NCI-H1105 (cell line): ENCODE data around the gene CRYBG1.
A peak's percentile ranks its signal among the peaks of the same experiment; 100 is the strongest.

Experiments
- DNase-seq: peaks from one replicate; lab custom pipeline; 2025; lab: John Stamatoyannopoulos, UW

Gene CRYBG1

DNA sequence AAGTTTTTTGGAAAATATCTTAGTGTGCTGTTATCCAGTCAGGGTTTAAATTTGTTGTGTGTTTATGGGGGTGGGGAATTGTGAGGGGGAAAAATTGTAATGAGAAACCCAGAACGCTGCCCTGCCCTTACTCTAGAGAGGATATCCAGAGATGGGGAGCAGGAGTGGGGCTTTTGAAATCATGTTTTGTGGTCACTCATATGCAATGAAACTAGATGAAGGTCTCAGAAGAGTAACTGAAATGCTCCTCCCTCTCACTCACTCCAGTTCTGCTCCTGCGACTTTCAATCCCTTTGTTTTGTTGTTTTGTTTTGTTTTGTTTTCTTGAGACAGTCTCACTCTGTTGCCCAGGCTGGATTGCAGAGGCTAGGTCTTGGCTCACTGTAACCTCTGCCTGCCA lies 100.0 kb downstream of the CRYBG1 start:
- DNase-seq = no peak

DNA sequence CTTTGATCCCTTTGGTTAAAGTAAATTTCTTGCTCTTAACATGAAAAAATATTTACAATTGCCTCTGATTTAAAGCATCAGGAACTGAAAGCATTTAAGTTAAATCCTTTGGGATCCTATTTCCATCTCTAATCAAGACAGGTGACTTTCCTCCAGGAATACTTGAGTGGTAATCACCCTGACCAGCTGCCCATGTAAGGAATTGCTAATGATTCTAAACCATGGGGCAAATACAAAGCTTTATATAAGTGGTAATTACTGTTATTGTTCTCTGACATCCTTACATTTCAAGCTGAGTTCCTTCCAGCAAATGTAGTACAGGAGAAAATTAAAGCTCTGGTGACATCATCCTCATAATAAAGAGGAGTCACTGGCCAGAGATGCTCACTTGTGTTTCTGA lies 100.6 kb downstream of the CRYBG1 start:
- no peak for DNase-seq

DNA sequence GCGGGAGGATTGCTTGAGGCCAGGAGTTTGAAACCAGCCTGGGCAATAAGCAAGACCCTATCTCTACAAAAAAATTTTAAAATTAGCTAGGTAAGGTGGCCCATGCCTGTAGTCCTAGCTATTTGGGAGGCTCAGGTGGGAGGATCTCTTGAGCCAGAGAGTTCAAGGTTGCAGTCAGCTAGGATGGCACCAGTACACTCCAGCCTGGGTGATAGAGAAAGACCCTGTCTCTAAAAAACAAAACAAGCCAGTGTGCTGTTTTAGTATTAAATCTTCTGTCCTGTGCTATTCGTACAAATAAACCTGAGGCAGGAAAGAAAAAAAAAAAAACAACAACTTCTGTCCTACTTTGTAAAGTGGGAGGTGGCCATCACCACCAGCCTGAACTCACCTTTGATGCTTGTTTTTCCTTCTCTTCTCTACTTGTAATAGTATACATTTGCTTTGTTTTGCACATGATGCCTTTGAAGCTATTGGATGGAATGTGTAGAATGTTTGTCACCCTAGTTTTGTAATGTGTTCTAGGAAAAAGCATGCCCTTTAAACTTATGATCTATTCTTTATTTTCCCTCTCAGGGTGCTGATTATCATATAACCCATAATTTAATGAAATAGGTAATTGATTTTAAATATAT lies 102.5 kb downstream of the CRYBG1 start:
- DNase-seq = no peak

DNA sequence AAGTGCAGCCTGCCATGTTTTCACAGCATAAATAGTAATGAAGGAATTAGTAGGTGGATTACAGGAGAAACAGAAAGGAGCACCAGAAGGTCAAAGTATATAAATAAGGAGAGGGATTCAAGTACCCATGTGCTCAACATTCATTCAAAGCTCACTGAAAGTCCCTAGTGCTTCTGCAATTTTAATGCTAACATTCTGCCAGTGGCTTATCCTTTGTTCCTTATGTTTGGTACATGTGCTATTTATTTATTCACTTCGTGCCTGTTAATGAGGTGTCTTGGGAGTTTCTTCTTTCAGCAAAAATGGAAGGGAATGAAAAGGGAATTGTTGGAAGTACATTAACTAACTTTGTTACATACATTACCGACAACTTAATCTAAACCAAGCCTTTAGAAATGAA lies 105.7 kb downstream of the CRYBG1 start:
- DNase-seq = no peak

DNA sequence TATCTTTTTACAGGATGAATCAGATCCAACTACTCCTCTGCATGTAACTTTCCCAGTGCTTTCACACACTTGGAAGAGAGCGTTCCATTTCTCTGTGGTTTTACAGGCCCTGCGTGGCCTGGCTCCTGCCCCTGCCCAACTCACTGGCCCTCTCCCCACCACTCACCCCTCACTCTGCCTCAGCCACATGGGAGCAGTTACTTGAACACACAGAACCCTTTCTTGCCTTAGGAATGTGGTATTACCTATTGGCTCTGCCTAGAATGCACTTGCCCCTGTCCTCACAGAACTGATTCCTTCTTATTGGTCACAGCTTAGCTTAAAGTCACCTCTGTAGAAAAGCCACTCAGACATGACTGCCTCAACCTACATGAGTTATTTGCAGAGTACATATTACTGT lies 108.4 kb downstream of the CRYBG1 start:
- DNase-seq = no peak

DNA sequence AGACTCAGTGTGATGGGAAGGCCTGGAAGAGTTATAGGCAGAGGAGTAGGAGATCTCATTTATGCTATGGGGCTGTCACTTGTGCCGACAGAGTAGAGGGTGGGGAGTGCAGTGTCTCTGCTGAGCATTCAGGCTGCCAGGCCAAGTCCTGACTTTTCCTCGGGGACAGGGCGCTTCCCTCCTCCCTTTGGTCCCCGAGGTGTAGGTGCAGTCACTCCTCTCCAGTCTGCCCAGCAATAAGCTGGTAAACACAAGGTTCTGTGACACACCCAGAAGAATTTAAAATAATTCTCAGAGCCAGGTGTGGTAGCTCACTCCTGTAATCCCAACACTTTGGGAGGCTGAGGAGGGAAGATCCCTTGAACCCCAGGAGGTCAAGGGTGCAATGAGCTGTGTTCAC lies 109.4 kb downstream of the CRYBG1 start:
- DNase-seq = no peak

DNA sequence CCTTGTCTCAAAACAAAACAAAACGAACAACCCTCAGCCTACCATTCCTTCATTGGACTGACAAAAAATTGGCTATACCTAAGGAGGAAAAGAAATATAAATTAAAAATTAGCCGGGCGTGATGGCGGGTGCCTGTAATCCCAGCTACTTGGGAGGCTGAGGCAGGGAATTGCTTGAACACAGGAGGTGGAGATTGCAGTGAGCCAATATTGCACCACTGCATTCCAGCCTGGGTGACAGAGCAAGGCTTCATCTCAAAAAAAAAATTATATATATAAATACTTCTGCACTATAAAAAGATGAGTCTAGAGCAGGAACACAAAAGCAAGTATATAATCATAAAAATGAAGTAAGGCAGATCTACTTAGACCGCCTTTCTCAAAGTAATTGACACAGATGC lies 109.8 kb downstream of the CRYBG1 start:
- no peak for DNase-seq

DNA sequence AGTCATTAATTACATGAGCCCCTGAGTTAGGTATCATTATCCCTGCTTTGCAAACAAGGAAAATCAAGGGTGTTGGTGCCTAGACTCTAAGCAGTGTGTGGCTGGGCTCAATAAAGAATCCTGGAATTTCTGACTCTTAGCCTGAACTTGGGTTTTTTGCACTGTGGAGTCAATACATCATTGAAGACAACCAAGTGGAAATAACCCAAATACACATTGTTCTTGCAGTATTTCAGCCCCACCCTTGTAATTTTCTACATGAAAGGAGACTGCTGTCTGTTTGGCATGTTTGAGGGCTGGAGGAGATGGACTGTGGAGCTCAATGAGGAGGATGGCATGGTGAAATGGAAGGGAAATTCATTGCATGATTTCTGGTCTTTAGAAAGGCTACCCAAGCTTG lies 110.3 kb downstream of the CRYBG1 start:
- no peak for DNase-seq

DNA sequence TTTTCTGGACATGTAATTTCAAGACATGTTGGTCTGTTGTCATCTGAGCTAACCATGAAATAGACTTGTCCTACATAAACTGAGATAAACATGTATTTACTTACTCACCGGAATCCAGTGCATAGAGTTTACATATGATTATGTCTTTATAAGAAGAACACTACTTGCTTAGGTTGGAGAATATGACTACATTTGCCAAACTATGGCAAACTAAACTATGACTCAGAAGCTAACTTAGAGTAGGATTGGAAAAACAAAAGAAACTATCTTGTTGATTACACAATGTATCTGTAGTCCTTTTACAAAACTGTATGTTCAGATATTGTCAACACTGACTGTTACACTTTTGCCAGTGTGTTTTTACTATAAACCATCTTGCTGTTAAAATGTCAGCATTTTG lies 113.3 kb downstream of the CRYBG1 start:
- DNase-seq = no peak

DNA sequence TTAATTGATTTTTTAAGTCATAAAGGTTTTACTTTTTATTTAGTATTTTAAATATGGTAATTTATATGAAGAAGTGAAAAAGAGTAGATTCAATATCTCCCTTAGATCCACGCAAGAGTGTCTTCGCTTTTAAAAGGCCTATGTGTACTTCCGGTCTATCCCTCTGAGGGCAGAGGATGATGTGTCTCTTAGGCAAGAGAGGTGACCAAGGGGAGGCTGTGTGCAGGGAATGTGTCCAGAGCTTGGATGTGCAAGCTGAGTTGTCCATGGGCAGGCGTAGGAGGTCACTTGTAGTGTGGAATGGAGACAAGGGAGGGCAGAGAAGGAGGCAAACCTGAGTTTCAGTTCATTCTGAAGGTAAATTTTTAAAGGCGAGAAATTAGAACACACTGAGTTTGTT lies 113.9 kb downstream of the CRYBG1 start:
- no peak for DNase-seq

DNA sequence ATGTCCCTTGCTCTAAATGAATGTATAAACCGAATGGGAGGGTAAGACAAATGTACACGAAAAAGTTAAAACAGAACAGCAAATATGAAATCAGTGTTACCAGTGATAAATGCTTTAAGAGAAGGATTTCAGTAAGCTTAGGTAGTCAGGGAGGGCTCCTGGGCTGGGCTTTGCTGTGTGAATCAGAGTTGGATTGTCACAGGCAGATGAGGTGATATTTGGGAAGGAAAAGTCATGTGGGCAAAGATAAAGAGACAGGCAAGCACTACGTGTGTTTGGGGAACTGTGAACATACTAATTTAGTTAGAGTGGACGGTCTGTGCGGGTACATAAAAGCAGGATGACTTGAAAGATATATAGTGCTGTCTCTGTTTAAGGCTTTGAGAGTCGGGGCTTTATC lies 114.8 kb downstream of the CRYBG1 start:
- DNase-seq = no peak

DNA sequence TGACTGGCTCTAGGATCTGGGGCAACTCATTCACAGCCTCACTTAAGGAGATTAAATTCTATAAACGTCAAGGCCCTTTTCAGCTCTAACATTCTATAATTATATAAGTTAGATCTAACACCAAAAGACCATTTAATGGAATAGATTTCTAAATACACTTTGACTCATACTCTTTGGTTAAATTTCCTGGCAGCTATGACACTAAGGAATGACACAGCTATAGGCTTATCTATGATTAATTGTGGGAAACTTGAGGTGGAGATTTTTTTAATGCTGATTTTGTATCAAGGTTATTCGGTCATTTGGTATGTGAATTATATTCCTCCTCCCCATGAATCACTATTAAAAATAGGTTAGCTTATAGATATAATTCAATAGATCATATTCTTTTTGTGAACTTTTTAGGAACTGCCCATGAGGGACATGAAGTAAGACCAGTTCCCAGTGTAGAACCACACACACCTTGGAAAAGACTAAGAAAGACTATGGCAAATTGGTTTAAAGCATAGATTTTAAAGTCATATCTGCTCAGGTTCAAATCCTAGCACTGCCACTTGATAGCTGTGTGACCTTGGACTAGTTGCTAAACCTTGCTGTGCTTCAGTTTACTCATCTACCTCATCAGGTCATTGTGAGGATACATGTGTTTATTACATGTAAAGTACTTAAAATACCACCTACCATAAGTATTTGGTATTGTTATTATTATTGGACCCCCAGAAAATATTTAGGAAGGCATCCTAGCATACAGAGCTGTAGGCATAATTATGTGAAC lies 116.0 kb downstream of the CRYBG1 start:
- no peak for DNase-seq

DNA sequence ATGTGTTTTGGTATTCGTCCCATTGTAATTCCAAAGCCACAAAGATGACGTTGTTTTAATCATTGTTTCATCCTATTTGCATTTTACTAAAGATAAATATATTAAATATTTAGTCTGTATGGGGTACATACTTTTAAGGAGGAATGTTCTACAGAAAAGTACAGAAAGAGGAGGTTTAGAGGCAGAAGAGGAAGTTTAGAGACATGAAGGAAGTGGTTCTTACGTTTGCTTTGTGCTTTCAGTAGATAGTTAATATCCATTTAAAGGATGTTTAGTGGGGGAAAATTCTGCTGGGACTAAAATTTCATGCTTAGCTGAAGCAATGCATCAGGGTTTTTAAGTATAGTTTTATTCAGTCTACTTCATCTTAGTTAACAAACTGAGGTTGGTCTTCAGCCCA lies 116.6 kb downstream of the CRYBG1 start:
- DNase-seq = no peak

DNA sequence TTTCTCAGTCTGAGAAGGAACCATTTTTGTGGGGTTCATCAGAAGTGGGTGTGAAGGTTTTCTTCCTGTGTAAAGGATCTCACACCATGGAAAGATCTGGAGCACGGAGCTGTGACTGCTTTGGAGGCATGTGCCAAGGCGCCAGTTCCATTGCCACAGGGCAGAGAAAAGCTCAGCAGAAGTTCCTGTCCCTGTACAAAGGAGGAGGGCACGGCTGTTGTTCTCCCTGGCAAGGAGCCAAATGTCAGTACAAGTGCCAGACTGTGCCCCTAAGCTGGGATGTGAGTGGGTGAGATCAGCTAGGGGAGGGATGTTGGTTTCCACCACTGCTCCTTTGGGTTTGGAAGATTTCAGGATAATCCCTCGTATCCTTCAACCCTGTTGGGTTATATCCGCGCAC lies 117.3 kb downstream of the CRYBG1 start:
- peak; percentile 80 for DNase-seq

DNA sequence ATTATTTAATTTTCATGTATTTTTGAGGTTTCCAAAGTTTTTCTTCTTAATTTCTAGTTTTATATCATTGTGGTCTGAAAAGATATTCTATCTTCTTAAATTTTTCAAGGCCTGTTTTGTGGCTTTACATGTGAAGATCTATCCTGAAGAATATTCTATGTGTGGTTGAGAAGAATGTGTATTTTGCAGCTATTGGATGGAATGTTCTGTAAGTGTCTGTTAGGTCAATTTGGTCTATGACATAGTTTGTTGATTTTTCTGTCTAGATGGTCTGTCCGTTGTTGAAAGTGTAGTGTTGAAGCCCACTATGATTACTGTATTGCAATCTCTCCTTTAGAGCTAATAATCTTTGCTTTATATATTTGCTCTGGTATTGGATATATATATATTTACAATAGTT lies 125.7 kb downstream of the CRYBG1 start:
- DNase-seq = no peak

DNA sequence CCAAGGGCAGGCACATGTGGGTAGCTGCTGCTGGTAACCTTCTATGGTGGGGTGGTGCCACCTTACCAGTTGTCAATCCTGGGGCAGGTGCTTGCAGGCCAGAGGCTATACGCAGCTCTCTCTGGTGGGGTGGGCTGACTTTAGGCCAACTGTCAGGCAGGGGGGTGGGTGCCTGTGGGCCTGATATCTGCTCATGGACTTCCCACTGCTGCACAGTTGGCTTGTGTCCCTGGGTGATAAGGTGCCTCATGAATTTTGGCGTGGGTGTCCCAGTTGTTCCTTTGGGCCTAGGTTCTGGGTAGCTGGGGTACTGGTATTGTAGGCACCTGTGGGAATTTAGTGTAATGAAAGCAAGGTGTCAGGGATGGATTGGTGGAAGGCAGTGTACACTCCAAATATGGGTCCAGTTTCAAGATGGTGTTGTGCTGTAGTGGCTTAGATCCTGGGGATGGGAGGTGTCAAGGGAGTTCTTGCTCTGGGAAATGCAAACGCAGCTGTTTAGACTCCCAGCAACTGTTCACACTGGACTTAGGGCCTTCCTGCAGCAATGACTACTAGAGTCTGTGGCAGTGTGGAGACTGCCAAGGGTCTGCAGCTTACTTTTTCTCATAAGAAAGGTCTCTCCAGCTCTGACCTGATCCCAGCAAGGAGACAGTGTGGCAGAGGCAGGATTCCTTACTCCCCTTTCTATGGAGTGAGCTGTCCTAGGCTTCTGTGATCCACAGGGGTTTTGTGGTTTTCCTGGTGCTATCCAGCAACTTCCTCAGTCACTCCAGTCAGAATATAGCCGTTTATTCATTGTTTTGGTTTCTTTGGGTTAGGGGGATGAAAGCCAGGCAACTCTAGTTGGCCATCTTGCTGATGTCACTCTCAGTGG lies 128.2 kb downstream of the CRYBG1 start:
- no peak for DNase-seq

DNA sequence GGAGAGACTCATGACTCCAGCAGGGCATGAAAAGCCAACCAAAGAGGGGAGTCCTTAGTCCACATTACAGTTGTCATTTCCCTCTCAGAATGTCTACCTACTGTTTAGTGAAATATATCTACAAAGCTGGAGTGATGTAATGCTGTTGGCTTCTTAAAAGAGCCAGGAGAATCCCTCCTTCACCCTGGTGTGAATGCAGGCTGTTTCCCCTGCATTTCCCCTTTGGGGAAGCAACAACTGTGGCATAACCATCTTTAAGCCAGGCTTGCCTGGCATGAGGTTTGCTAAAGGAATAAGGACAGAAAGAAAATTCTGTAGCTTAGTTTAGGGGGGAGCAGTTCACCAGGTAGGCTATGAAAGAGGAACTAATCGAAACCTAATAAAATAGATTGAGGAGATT lies 129.5 kb downstream of the CRYBG1 start:
- no peak for DNase-seq

DNA sequence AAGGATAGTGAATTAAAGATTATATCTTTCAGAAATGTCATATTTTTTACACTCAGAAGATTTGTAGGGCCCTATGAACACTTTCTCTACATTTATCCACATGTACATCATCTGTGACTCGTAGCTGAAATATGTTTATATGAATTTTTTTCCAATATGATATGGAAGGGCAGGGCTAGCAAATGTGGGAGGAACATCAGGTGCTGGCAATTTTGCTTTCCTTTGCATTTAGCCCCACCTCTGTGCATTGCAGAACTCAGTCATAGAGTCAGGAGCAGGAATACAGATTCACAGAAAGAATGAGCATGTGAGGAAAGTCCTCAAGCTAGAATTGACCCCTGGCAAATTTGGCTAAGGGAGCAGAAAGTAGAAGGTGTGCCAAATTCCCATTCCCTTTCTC lies 129.9 kb downstream of the CRYBG1 start:
- DNase-seq = no peak

DNA sequence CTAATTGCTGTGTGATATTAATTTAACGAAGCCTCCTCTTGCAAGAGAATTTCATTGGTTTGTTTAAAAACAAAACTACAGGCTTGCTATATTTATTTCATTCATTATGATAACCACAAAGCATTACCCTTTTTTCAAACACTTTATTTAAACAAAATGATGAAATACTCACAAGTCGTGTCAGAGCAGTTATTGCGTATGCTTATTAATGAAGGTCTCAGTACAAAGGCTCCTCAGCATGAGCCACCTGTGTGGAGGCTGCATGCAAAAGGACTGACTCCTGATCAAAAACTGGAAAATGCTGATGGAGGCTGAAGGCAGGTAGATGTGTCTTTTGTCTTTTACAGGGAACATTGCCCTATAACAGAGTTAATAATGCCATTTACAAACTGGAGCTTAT lies 130.5 kb downstream of the CRYBG1 start:
- no peak for DNase-seq

DNA sequence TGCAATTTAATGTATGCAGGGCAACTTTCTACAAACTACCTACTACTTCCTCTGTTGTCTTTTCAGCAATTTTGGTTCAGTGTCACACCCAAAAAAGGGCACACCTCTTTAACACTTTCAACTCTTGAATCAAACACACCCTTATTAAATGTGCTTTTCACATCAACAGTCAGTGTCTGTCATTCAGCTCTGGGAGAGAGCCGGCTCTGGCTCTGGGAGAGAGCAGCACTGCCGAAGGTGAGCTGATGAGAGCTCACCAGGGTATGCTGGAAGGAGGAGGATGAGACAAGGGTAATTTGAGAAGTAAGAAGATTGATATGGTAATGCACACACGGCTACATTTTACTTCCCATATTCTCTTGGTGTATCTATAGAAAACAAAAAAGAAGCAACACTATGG lies 134.5 kb downstream of the CRYBG1 start:
- DNase-seq = no peak

DNA sequence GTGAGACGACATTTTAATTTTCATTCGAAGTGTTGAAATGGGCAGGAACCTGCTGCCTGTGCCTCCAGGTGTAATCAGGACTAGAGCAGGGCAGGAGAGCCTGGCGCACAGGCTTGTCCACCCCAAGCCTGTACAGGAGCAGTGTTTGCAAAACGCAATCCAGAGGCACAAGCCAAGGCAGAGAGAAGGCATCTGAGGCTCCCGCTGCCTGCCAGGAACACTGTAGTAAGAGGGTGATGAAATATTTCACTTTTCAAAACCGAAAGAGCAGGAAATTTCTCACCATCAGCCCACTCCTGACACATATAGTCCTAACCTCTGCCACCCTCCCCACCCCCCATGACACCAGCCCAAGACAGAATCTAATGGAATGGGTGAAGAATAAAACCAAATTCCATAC lies 136.3 kb downstream of the CRYBG1 start:
- DNase-seq = no peak

DNA sequence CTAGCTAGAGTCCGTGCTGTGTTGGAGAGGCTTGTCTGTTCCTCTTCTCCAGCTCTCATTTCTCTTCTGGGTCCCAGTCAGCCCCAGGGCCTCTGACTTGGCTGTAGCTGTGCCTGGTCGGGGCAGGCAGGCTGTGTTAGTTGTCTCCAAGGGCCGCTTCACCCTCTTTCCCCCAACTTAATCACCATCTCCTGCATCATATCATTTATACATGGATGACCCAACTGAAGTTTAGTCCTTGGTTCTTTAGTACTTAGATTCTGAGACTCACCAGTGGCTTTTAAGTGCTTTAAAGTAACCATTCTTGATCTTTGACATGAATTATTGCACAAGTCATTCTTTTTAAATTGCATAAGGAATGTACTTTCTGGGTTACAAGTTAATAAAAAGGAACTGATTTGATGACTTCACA lies 141.4 kb downstream of the CRYBG1 start:
- DNase-seq = no peak

DNA sequence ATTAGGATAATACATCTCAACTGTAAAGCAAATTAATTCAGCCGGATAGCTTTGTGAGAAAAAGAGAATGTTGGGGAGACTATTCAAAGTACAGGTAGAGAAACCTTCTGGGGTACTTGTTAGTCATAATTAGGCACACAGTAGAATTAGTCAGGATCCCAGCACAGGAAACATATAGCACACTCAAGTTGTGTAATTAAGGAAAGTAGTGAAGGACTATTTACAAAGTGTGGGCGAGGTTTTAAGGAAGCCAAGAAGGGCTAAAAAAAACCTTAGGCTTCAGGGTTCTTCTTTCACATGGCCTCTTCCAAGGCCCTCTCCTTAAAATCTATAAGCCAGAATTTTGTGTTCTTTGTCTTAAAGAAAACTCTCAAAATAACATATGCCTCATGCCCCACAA lies 142.0 kb downstream of the CRYBG1 start:
- no peak for DNase-seq
